Measurements from ENCODE around the gene NRP2.
A peak's percentile ranks its signal among the peaks of the same experiment; 100 is the strongest.

NRP2 gene

DNA sequence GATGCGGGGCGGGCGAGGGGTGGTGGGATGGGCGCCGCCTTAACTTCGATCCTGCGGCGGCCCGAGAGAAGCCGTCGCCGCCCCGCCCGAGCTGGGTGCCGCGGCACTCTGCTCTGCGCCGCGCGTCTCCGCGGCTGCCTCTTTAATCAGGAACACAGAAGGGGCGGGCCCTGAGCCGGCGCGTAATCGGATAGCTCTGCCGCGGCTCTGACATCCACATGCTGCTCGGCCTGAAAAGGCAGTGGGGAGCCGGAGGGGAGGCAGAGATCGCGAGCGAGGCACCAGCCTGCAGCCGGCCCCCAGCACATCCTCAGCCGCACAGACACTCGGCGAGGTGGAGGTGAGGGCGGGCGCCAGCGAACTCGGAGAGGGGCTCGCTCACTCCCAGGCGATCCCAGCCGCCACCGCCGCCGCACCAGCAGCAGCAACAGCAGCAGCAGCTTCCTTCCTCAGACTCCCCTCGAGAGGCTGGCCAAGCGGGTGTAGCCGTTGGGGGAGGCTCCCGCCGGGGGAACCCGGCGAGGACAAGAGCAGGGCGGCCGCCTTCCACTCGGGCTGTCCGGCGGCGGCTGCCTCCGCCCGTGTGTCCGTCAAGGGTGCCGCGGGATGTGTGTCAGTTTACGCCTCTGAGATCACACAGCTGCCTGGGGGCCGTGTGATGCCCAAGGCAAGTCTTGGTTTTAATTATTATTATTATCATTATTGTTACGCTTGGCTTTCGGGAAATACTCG, at the start of gene NRP2:
Gene NRP2, plus strand, starts transcription at position 263 of the 732 bp plus-strand sequence. CDS start 790 bp downstream, outside the sequence.
- DNase-seq (ENCODE audit: low spot score) = peak; percentile 79

- DNase-seq (ENCODE audit: low spot score) = no peak
Measured at GRCh38 chr2:205633994-205634393, 48.3 kb upstream of the NRP2 start.

GRCh38 chr2:205636549-205637319, 45.6 kb upstream of the NRP2 start:
- no peak for DNase-seq (ENCODE audit: low spot score)

- no peak for DNase-seq (ENCODE audit: low spot score)
Measured at GRCh38 chr2:205637320-205637602, 45.0 kb upstream of the NRP2 start.

GRCh38 chr2:205637779-205638503, 44.4 kb upstream of the NRP2 start:
- DNase-seq (ENCODE audit: low spot score) = no peak

GRCh38 chr2:205640716-205641115, 41.6 kb upstream of the NRP2 start:
- no peak for DNase-seq (ENCODE audit: low spot score)

DNA sequence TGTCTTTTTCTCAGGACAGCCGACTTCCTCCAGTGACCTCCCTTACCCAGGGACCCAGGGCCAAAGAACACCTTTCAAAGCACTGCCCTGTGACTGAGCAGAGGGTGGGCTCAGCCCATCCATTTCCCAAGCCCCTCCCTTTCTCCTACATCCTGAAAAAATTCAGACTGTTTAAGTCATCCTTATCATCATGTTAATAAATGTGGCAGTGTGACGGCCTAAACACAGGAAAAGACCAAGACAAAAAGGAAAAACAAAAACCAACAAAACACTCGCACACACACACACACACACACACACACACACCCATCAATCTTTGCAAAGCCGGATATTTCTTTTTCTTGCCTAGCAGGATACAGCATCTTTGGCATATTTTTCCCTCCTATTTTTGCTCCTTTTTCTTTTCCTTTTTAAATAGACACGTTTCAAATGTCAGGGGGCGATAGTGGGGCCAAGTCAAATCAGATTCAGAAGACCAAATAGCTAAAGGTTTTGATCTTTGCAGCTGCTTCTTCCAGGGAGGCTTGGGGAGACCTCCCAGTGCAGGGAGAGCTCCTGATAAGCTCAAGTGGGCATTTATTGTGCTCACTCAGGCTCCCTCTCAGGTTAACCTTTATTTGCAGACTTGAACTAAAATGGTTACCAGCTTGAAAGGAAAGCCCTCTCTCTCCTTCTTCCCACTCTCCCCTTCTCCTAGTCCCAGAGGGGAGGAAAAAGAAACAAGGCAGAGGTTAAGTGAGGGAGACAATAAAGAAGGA, 39.5 kb upstream of the NRP2 start:
- no peak for DNase-seq (ENCODE audit: low spot score)

GRCh38 chr2:205643391-205643885, 38.9 kb upstream of the NRP2 start:
- no peak for DNase-seq (ENCODE audit: low spot score)

GRCh38 chr2:205644018-205644417, 38.3 kb upstream of the NRP2 start:
- DNase-seq (ENCODE audit: low spot score) = no peak

- DNase-seq (ENCODE audit: low spot score) = no peak
Measured at GRCh38 chr2:205646680-205647079, 35.6 kb upstream of the NRP2 start.

DNA sequence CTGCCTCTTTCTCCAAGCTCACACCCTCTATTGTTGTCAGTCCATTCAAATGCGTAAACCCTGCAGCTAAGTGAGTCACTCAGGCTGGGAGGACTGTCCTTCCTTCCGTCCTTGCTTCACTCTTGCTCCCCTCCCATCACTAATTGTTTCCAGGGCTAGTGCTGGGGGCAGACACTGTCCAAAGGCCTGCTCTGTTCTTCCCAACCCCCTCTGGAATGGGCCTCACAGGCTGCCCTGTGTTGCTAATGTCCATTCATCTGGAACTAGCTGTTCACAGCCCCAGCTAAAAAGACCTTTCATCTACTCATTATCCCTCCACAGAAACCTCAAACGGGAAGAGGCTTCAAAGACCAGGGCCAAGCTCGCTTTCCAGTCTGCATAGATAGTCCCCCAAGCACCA, 31.9 kb upstream of the NRP2 start:
- no peak for DNase-seq (ENCODE audit: low spot score)

- DNase-seq (ENCODE audit: low spot score) = no peak
Measured at GRCh38 chr2:205650931-205651330, 31.4 kb upstream of the NRP2 start.

DNA sequence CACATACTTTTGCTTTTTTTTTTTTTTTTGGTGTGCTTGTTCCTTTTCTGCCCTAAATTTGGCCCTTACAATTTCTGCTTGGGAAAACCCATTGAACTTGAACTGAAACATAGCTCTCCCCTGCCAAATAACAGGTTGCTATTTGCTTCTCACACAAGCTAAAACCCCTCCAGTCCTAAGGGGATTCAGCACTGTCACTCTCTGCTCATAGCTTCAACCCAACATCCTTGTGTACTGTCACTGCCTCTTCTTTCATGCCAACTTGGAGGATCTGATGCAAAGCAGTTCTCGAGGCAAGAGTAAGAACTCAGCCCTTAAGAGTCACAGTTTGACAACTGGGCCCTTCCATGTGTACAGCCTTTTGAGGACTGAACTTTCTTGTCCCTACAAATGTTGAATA, 30.6 kb upstream of the NRP2 start:
- DNase-seq (ENCODE audit: low spot score) = no peak

- peak; percentile 30 for DNase-seq (ENCODE audit: low spot score)
Measured at GRCh38 chr2:205654878-205655605, 27.3 kb upstream of the NRP2 start.

- DNase-seq (ENCODE audit: low spot score) = no peak
Measured at GRCh38 chr2:205655779-205656456, 26.4 kb upstream of the NRP2 start.

DNA sequence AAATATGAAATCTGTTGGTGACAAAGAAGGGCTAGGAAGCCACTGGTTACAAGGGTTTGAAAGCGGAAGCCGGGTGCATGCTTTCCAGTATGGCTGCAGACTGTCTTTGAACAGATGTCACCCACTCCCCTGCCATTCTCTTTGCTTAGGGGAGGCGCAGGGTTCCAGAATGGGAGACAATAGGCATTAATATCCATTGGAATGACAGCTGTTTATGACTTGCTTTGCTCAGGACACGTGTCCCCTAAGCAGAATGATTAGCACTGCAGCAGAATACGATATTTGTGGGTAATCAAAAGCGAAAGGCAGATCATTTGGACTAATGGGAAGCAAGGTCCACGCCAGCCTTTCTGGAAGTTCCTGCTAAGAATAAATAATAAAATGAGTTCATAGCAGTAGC, 25.8 kb upstream of the NRP2 start:
- DNase-seq (ENCODE audit: low spot score) = no peak

DNA sequence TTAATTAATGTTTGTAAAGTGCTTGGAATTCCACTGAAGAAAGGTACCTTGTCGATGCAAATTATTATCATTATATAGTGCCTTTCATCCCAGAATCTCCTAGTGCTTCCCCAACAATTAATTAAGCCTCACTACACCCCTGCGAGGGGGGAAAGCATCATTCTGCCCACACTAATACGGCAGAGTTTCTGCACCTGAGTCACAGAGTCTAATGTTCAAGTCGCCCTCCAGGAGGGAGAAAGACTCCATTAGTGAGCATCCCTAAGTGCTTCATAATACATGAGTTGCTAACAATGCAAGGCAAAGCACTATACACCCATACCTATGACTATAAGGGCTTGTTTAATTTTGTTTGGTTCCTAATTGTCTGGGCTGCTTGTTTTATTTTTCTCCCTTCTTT, 25.4 kb upstream of the NRP2 start:
- DNase-seq (ENCODE audit: low spot score) = no peak

GRCh38 chr2:205657579-205657978, 24.7 kb upstream of the NRP2 start:
- no peak for DNase-seq (ENCODE audit: low spot score)

DNA sequence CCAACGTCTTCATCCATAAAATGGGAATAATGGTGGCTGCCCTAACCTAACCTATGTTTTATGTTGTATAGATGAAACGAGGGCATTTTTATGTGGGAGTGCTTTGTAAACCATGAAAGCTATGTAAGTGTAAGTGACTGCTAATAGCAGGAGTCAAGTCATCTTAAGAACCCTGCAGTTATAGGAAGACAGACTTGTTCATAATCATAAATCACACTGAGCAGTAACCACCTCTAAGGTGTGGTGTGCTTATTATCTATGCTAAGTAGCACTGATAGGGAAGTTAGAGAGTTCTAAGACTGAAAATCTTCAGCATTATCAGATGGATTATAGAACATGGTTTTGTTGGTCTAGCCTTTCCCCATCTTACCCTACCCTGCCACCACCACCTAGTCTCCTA, 24.2 kb upstream of the NRP2 start:
- DNase-seq (ENCODE audit: low spot score) = no peak

DNA sequence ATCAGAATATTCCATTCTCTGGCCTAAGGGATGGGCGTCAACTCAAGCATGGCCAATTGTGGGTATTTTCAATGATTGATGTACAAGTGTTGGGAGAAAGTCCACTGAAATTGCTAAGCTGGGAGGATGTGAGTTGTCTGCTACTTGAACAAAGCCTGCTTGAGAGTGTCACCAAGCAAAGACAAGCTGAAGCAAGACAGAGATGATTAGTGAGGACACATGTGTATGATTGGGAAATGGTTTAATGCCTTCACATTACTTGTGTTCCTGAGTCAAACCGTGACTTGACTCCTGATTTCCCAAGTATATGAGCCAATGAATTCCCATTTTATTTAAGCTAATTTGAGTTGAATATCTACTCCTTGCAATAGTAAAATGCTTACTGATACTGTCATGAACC, 23.7 kb upstream of the NRP2 start:
- DNase-seq (ENCODE audit: low spot score) = no peak

- no peak for DNase-seq (ENCODE audit: low spot score)
Measured at GRCh38 chr2:205659922-205660321, 22.4 kb upstream of the NRP2 start.

All from RKO (cell line).